Bronchial epithelial cell (primary cell): Measurements from ENCODE around the gene IKZF1. TPM values are rescaled to one million over a fixed set of nuclear protein-coding genes. Genes with fewer than 3 reads are reported as not detected.
A peak's percentile ranks its signal among the peaks of the same experiment; 100 is the strongest.

Experiments used
- DNase-seq: peaks from one replicate; pipeline ENCODE4 v3.0.0-alpha.2; 2010; ENCODE audit warnings: low read depth
- FAIRE-seq: peaks from 2 replicates; lab custom pipeline; 2011; peaks lifted over from hg19 to GRCh38; lab: Jason Lieb, UNC
- H3K27me3 ChIP-seq: 2 replicates; pipeline ENCODE4 v1.5.1; 2011; ENCODE audit warnings: low read length; ENCODE audit not compliant: control insufficient read depth, insufficient read depth
- H3K36me3 ChIP-seq: 2 replicates; pipeline ENCODE4 v1.5.1; 2011; ENCODE audit warnings: low read length; ENCODE audit not compliant: control insufficient read depth, insufficient read depth
- H3K4me3 ChIP-seq: 2 replicates; pipeline ENCODE4 v1.5.1; 2011; ENCODE audit warnings: mild to moderate bottlenecking, low read depth, low read length, control low read depth
- total RNA-seq: library from RNA; depleted of rRNA; stranded (reverse); fragments of >200 nt; gene quantifications from 2 replicates; pipeline ENCODE4 v1.2.1, GENCODE V29; 2014
- TF ChIP-seq, protein P1 (sequence below): IDR thresholded peaks from 2 replicates; pipeline ENCODE4 v1.5.1; 2011; ENCODE audit warnings: mild to moderate bottlenecking, moderate library complexity, low read length, control low read depth, inconsistent platforms; ENCODE audit not compliant: insufficient read depth, severe bottlenecking

Gene IKZF1
- total RNA-seq, 1 donor from 2014 or later: not detected

DNA sequence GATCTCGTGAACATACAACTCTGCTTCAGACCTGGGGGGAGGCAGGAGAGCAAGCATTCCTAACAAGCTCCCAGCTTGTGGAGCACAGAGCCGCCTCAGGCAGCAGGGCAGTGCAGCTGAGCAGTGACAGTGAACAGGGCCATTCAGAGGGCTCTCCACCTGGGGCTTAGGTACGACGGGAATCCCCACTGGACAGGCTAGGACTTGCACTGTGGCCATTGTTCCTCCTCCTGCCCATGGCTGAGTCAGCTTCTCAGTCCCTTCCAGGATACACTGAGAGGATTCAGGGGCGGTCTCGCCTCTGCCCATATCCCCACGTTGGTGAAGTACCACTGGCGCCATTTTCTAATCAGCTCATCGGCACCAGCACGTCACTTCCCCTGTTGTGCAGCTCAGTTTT, 74.6 kb downstream of the IKZF1 start:
- TF ChIP-seq, protein P1, sequence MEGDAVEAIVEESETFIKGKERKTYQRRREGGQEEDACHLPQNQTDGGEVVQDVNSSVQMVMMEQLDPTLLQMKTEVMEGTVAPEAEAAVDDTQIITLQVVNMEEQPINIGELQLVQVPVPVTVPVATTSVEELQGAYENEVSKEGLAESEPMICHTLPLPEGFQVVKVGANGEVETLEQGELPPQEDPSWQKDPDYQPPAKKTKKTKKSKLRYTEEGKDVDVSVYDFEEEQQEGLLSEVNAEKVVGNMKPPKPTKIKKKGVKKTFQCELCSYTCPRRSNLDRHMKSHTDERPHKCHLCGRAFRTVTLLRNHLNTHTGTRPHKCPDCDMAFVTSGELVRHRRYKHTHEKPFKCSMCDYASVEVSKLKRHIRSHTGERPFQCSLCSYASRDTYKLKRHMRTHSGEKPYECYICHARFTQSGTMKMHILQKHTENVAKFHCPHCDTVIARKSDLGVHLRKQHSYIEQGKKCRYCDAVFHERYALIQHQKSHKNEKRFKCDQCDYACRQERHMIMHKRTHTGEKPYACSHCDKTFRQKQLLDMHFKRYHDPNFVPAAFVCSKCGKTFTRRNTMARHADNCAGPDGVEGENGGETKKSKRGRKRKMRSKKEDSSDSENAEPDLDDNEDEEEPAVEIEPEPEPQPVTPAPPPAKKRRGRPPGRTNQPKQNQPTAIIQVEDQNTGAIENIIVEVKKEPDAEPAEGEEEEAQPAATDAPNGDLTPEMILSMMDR: no peak
- peak; percentile 97 for DNase-seq
- no peak overlapping the region for H3K4me3 ChIP-seq
- FAIRE-seq: peak; percentile 95
- no peaks in the 10 kb centered on the region for H3K27me3 ChIP-seq
- no peaks in the 10 kb centered on the region for H3K36me3 ChIP-seq

DNA sequence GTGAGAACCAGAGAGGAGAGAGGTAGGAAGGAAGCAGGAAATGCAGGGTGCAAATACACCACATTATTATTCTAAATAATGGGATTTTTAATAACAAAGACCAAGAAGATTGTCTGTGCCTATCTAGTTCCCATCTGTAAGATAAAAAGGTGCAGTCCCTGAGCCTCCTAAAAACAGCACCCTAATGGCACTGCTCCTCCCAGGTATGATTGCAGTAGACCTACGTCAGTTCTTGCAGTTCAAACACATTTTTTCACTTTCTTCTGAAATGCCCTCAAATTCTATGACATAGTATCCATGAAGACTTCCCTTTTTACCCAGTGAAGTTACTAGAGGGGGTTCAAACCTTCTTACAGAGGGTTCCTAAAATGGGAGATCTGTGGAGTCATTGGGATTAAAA, 75.0 kb downstream of the IKZF1 start:
- TF ChIP-seq, protein P1: no peak
- Histone ChIP-seq H3K4me3 (no peak overlapping the region), H3K27me3 (no peaks in the 10 kb centered on the region), H3K36me3 (no peaks in the 10 kb centered on the region)
- DNase-seq (no peak), FAIRE-seq (no peak)

DNA sequence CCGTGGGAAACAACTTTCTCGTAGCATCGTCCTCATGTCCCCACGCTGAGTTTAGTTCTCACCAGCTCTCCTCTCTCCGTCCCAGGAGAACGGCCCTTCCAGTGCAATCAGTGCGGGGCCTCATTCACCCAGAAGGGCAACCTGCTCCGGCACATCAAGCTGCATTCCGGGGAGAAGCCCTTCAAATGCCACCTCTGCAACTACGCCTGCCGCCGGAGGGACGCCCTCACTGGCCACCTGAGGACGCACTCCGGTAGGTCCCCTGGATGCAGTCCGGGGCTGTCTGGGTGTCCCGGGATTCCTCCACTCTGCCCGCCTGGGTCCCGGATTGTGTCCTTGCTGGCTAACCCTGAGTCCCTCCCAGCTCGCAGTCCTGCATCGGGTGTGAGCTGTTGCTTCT, 77.9 kb downstream of the IKZF1 start:
- Histone ChIP-seq H3K36me3 (no peaks in the 10 kb centered on the region), H3K27me3 (no peaks in the 10 kb centered on the region), H3K4me3 (no peak overlapping the region)
- DNase-seq: no peak
- no peak for FAIRE-seq
- TF ChIP-seq, protein P1: no peak

DNA sequence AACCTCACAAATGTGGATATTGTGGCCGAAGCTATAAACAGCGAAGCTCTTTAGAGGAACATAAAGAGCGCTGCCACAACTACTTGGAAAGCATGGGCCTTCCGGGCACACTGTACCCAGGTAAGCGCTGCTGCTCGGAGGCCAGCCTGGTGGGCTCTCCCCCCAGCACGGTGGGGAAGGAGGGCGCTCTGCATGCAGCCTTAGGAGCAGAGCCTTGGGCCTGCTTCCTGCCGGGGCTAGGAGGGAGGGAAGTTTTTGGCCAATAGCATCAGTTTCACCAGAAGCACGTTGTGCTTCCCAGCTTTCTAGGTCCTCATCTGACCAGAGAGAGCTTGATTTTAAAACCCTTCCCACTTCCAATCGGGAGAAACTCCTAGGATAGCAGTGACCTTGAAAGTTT, 82.8 kb downstream of the IKZF1 start:
- Histone ChIP-seq H3K4me3 (no peak overlapping the region), H3K36me3 (no peaks in the 10 kb centered on the region), H3K27me3 (no peaks in the 10 kb centered on the region)
- TF ChIP-seq, protein P1: no peak
- no peak for DNase-seq
- FAIRE-seq: no peak

DNA sequence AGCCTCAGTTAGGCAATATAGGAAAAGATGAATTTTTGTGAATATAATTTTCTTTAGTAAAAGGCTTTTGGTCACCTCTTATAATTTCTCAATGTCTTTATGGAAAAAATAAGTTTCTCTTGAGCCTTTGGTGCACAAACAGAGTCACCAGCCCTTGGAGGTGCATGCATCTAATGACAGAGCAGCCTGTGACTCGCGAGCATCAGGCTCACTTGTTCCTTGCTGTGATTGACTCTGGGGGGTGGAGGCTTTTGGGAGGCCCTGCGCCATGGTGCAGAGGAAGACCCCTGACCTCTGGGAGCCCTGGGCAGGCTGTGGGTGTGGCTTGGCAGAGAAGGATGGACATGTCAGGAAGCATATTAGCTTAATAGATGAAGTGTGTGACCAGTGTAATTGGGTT, 85.4 kb downstream of the IKZF1 start:
- FAIRE-seq (no peak), DNase-seq (no peak)
- no peaks in the 10 kb centered on the region for H3K36me3 ChIP-seq
- H3K4me3 ChIP-seq: no peak overlapping the region
- no peaks in the 10 kb centered on the region for H3K27me3 ChIP-seq
- TF ChIP-seq, protein P1: no peak

DNA sequence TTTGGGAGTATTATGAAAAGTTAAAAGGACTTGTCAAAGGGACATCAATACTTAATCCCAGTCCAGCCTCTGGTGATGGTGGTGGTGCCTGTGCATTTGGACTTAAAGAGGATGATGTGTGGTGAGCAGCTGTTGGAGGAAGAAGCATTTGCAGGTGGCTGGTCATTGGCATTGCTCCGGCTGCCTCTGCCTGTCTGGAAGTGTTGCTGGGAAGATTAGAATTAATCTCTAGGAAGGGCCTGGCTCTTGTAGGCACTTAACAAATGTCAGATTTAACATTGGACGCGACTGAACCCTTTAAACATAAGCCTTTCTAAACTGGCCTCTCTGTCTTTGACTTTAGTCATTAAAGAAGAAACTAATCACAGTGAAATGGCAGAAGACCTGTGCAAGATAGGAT, 86.9 kb downstream of the IKZF1 start:
- FAIRE-seq: no peak
- H3K4me3 ChIP-seq: no peak overlapping the region
- no peaks in the 10 kb centered on the region for H3K36me3 ChIP-seq
- no peaks in the 10 kb centered on the region for H3K27me3 ChIP-seq
- TF ChIP-seq, protein P1: no peak
- no peak for DNase-seq
